HG03060 (cell line): ENCODE data around the gene COX4I1.
"Not testable (repeated sequence)": the region's sequence is repeated elsewhere in the genome, so short reads cannot be mapped to it uniquely, and the experiment has no call there.

Experiments
- ATAC-seq: cut with Tn5 transposase; IDR thresholded peaks from one replicate; pipeline ENCODE4 v1.9.1; 2021; ENCODE audit warnings: low read depth, moderate number of reproducible peaks; ENCODE audit not compliant: unreplicated experiment

The COX4I1 gene

DNA sequence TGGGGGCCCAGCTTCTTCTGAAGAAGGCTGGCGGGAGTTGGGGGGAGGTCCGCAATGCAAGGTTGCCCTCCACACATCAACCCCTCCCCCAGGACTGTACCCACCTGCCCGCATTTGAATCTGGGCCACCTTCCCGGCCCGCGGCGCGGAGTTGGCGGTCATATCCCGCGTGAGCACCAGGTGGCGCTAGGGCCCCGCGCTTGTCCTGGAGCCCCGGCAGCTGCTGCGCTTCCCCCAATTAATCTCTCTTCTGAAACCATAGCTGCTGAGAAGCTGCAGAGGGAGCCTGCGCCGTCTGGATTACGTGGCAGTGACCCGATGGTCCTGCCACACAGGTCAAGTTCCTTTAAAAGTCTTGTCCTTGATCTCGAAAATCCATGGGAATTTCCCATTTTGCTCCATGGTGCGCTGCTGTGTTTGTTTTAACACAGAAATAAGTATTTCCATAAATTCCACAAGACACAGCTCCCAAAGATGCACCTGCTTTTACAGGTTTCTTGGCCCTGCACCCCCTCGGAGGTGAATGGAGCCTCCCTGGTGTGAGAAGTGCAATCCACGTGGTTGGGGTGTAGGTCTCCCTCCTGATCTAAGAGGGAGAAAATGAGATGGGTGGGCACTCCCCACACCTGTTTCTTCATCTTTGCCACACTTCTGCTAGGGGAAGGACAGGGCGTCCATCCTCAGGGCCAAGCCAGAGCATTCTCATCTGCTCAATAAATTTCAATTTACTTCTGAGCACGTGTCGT, 22.1 kb downstream of the COX4I1 start:
- ATAC-seq: peak; percentile 53

DNA sequence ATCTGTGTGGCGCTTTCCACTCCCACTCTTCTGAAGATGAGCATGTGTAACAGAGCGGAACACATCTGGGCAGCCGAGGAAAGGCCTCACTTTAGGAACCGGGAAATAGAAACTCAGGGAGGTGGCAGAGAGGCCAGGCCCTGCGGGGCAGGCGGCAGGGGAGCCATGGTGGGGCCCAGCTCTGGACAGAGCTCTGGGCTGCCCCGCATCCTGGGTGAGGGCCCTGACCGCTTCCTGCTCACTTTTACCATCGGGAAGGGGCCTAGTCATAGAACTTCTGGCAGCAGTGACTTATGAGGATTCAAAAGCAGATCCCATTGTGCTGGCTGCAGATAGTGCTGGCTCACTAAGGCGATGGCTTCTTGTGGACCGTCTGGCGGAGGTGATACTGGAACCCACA, 22.6 kb downstream of the COX4I1 start:
- no peak for ATAC-seq

DNA sequence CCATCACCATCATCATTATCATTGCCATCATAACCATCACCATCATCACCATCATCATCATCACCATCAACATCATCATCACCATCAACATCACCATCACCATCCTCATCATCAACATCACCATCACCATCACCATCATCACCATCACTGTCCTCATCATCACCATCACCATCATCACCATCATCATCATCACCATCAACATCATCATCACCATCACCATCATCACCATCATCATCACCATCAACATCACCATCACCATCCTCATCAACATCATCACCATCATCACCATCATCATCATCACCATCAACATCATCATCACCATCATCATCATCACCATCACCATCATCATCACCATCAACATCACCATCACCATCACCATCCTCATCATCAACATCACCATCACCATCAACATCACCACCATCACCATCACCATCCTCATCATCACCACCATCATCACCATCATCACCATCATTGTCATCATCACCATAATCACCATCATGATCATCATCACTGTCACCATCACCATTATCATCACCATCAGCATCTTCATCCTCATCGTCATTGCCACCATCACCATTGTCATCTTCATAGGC, 23.9 kb downstream of the COX4I1 start:
- no peak for ATAC-seq

DNA sequence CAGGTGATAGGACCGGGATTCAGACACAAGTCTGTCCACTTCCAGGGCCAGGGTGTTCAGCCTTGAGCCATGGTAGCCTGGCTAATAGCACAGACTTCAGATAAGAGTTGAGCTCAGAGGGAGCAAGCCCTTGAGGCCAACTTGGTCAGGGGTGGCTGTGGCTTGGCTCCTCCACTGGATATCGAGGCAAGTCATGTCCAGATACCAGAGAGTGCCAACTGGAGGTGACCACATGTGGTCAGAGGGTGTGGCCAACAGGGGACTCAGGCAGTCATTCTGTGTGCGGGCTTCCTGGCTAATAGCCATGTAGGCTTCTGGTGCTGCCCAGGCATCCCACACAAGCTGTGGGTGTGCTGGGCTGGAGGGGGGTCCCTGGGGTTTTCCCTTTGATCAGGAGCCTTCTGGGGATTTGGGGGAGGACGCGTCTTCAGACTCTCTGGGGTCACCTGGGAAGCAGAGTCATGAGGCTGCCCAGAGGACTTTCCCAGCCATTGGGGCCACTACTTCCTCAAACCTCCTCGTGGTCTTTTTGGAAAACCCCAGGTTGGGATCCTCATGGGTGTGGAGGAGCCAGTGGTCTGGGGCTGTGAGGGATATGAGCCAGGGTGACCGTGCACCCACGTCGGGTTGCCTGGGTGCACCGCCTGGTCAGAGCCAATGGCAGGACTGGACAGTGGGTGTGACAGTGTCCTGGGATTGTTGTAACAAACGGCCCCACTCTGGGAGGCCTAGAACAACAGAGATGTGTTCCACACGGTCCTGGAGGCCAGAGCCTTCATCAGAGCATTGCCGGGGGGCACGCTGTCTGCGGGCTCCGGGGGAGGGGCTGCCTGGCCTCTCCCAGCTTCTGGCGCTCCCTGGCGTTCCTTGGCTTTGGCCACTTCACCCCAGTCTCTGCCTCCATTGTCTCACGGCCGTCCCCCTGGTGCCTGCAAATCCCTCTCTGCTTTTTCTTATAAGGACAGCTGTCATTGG, 25.0 kb downstream of the COX4I1 start:
- ATAC-seq: no peak

DNA sequence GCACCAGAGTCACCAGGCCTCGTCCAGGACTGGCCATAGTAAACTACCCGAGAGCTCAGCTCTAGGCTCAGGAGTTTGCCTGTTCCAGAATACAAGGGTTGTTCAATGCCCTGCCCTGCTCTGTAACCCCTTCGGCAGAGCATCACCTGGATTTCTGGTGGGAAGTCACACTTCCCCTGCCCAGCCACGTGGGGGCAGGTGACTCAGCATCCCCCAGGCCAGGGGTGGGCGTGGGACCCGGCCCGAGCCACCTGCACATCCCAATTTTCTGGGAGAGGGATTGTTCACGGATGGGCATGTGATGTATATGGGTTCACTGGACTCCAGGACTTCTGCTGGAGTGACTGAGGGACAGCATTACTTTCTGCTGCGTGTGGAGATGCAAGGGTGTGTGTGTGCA, 25.8 kb downstream of the COX4I1 start:
- ATAC-seq: no peak

DNA sequence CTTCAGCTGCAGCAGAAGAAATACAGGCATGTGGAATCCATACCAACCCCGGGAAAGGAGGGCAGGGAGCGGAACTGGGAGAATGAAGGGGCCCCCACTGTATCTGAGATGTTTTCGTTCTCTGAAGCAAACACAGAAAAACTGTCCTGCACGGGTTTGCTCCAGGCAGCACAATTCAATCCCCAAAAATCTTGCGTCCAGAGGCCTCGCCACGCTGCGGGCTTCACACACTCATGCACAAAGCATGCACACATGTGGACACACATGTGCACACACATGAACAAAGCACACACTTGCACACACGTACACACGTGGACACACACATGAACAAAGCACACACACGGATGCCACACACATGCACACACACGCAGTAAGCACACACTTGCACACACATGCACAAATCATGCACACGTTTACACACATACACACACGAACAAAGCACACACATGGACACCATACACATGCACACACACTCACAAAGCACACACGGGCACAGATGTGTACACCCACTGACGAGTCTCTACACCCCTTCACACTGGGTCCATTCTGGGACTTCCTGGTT, 27.3 kb downstream of the COX4I1 start:
- no peak for ATAC-seq

DNA sequence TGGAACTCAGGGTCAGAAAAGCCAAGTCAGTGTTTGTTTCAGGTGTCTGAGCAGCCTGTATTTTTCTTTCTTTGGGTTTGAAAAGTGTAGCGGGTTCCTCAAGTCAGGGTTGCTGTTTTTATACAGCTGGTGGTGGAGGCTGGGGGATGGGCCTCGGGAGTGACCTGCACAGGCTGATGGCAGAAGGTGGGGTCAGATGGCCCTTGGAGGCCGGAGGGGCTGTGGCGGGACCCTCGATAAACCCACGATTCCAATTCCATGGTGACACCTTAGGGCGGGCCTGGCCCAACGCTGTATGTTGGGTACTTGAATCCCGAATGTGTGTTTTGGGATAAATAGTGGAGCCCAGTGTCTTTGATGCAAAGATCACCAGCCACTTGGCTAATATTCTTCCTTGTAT, 28.7 kb downstream of the COX4I1 start:
- no peak for ATAC-seq

DNA sequence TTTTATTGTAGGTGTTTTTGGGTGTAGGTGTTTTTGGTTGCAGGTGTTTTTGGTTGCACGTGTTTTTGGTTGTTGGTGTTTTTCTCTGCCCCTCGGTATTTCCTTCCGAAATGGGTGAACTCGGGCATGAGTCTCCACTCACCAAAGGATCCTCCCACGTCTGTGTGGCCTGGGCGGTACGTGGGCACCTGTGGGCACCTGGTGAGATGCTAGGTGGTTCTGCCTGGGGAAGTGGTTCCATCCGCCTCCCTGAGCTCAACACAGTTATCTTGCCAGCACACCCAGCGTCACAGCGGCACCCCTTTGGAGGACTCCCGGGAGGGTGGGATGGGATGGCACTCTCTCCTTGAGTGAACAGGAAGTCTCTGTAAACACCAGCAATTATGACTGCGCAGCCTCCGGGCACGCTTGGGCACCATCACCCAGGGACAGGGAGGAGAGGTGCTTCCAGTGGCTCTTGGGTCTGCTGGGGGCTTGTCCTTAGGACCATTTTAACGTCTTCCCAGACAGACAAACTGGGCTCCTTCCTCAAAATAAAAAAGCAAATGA, 29.8 kb downstream of the COX4I1 start:
- ATAC-seq: no peak

DNA sequence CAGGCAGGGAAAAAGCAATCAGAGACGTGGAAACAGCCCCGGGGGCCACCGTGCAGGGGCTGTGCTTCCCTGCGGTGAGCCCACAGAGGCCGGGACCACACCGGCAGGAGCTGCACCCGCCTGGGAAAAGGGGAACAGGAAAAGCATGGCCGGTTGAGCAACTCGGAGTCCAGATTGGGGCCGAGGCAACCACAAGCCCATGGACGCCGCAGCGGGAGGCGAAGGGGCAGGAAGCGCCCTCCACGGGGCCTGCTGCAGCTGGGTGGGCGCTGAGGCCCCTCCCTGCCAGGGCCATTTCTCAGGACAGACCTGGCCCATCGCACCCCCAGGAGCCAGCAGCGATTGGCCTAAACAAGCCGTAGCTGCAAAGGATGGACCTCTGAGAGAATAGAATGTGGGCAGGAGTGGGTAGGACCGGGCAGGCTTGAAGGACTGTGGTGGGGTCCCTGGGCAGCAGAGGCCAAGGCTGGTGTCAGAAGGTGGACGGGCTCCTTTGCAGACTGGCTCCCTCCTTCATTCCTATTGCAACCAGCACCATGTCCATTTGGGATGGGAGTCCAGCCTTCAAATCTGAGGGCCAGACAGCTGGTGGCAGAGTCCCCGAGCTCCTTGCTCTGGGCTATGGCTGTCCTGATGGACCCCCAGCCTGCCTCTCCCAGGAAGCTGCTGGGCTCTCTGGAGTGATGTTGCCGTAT, 30.4 kb downstream of the COX4I1 start:
- ATAC-seq: no peak

DNA sequence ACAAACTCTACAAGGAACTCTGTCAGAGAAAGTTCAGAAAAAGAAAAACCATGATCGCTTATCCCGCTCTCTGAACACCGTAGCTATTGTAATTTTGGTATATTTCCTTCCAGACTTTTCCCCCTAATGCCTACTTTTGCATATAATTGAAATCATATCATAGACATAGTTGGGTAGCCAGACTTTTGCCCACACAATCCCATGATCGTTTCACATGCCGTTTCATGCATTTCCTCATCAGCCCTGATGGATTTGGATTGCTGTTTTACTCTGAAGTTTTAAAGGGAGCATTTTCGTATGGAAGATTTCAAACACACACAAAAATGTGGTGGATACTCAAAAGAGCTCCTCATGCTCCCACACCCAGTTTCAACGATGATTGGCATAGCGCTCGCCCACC, 31.3 kb downstream of the COX4I1 start:
- ATAC-seq: no peak

DNA sequence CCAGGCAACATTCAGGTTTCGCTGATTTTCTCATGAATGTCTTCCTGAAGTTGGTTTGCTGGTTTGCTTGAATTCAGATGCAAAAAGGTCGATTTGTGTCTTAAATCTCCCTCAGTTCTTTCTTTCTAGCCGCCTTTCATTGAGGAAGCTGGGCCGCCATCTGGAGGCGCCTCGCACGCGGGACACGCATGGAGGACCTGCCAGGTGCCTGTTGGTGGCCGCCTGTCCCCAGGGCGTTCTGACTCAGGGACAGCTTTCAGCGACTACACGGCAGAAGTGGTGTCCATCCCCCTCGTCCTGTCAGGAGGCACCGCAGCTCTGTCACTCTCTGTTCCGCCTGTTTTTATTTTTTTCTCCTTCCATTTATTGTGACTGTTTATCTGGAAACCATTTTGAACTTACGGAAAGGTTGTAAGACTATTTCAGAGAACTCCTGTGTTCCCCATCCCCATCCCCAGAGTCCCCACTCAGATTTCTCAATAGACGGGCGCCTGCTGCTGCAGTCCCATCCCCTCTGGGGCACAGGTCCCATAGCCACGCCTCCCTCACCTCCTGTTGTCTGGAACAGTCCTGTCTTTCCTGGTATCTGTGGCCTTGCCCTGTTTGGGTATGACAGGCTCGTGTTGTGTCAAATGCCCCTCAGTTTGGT, 33.2 kb downstream of the COX4I1 start:
- ATAC-seq: no peak

DNA sequence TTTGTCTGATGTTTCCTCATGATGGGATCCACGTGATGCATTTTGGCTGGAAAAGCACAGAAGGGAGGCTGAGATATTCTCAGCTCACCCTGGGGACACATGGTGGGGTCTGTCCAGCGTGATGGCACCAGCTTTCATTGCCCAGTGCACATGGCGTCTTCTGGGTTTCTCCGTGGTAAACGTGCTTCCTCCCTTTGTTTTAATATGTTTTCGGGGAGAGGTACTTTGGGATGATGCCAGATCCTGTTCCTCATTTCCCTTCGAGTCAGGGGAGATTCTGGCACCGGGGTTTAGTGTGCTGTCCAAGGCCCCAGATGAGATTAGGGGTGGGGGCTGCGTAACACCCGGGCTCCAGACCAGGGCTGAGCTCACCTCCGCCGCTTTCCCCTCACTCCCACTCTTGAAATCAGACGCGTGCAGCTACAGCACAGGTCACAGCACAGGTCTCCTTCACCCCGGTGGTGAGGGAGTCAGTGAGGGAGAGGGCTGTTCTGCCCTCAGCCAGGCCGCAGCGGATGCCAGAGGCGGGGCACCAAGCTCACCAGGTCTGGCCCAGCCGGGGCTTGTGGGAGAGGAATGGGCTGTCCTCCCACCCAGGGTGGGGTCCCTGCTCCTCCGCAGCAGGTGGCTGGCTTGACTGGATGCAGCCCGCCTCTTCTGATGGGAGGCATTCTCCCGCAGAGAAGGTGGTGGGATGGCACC, 33.9 kb downstream of the COX4I1 start:
- ATAC-seq: no peak

DNA sequence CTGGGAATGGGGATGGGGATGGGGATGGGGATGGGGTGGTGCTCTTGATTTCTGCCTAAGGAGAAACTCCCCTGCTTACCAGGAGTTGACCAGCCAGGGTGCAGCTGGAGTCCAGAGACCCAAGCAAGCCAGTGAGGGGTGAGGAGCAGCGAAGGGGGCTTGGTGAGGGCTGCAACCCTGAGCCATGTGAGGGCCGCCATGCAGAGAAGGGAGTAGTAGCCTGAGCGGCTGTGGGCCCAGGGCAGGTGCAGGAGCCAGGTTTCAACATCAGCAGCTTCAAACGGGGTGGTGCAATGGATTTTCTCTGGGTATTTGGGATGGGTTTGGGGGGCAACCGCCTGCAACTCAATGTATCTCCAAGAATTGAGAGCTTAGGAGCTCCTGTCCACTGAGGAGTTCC, 35.2 kb downstream of the COX4I1 start:
- no peak for ATAC-seq

DNA sequence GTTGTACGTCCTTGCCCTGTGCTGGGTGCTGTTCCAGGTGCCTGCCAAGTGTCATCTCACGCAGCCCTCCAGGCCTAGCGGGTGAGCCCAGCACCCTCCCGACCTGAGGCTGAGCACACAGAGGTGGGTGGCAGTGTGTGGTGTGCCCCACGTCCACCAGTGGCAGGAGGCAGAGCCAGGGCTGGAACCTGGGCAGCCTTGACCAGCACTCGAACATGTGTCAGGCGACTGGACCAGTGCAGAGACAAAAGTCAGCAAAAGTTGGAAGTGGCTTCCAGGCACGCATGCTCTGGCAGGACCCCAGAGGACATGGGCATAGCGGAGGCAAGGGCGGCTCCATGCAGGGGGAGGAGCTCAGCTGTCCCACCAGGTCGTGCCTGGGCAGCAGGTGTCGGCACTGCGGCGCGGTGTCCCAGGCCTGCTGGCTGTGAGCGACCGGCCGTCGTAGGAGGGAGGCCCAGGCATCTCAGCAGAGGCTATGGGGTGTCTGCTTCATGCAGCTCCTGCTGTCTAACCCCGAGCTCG, 35.8 kb downstream of the COX4I1 start:
- no peak for ATAC-seq

DNA sequence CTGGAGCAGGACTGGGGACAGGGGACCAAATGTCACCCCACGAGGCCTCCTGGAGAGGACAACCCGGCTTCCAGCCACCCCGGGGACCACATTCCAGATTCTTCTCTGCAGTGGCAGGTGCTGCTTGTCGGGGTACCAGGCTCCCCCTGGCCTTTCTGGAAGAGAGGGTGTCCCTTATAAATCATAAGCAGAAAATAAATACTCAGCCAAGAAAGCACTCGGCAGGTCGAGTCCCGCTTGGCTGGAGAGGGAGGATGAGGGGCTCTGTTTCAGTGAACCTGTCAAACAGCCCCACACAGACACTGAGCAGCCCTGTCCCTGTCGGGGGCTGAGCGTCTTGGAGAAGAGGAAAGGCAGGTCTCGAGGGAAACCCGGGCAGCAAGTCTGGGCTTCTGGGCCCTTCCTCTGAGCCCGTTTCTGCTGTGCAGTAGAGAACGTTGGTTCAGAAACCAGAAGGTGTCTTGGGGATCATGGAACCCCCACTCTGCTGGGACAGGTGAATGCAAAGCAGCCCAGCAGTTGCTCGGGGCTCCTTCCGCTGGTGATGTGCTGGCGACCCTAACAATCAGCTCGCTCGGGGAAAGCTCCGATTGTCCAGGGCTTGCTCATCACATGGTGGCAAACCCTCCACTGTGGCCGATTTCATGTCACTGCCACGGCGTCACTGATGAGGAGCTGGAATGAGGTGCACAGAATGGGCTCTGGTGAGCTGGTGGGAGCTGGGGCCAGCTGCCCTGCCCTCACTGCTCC, 36.6 kb downstream of the COX4I1 start:
- no peak for ATAC-seq

DNA sequence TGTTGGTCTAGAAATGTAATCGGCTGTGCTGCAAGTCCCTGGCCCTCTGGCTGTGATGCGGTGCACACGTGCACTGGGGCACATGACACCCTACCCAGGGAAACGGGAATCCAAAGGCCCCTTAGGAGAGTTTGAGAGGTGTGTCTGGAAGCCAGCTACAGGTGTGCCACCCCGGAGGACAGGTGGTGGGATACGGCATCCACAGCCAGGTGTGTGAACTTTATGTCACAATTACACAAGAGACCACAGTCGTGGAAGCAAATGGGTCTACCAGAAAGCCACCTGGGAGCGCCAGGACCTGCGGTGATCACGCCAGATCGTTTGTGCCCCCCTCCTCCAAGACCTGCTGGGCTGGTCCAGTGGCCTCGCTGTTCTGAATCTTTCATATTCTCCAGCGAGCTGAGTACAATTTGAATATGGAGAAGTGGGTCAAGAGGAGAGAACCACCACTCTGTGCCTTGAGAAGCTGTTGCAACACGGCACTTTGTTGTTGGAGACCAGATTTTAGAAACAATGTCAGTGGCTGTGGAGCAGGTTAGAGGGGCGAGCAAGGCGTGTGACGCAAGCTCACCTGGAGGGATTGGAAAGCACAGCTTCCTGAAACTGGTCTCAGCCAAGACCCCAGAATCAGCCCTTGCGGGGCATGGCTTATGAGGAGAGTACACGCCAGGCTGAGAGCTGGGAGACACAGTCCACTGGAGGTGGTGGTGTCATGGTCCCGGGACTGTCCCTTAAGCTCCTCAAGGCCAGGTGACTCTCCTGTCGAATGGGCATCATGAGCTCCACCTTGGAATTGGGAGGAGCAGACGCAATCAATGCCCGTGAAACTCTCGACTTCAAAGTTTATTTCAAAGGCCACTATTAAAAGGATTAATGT, 37.4 kb downstream of the COX4I1 start:
- no peak for ATAC-seq

DNA sequence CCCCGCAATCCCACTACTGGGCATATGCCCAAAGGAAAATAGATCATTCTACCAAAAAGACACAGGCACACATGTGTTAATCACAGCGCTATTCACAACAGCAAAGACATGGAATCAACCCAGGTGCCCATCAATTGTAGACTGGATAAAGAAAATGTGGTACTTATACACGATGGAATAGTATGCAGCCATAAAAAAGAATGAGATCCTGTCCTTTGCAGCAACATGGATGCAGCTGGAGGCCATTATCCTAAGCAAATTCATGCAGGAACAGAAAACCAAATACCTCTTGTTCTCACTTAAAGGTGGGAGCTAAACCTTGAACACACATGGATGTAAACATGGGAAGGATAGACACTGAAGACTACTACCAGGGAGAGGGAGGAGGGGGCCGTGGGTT, 38.2 kb downstream of the COX4I1 start:
- not testable (repeated sequence) for ATAC-seq
